HepG2 (cell line): ENCODE results near the gene CCDC93. TPM values are rescaled to one million over a fixed set of nuclear protein-coding genes. Genes with fewer than 3 reads are reported as not detected.

ENCODE experiments used
- ATAC-seq: fragments of 200-7000 bp; cut with Tn5 transposase; 3 replicates; pipeline ENCODE4 v1.9.1; 2020; ENCODE audit warnings: mild to moderate bottlenecking, moderate library complexity
- BruUV-seq: library from RNA; stranded (reverse); fragments of 400-500 nt; replicated peaks from 2 replicates; lab custom pipeline; 2021; lab: Mats Ljungman, UMichigan
- CTCF ChIA-PET: fragments of 300-600 bp; formaldehyde crosslinking; extraction: SDS; loops from one replicate; lab custom pipeline; 2021; ENCODE audit warnings: low total read pairs, inconsistent platforms, low intra/inter-chr PET ratio; lab: Yijun Ruan, JAX
- POLR2A ChIA-PET: fragments of 350-600 bp; sonication (Branson Sonifier 250); formaldehyde crosslinking; loops from one replicate; lab custom pipeline; 2020; ENCODE audit warnings: antibody characterized with exemption, inconsistent platforms; lab: Yijun Ruan, JAX
- DNase-seq: peaks from one replicate; pipeline ENCODE4 v3.0.0-alpha.2; 2015; ENCODE audit warnings: low spot score
- FAIRE-seq: peaks from 3 replicates; lab custom pipeline; 2011; peaks lifted over from hg19 to GRCh38; lab: Jason Lieb, UNC
- H2AFZ ChIP-seq: one replicate; pipeline ENCODE4 v1.6.1; 2011; ENCODE audit warnings: low read length, inconsistent platforms
- H3K27ac ChIP-seq: fragments of 300-600 bp; 3 replicates; pipeline ENCODE4 v1.8.0; 2011; ENCODE audit warnings: mixed run types, mild to moderate bottlenecking, mixed read lengths, low read length, inconsistent platforms; ENCODE audit not compliant: insufficient read depth; ENCODE audit errors: extremely low read length
- H3K27me3 ChIP-seq, 2 experiments: fragments of 200-600 bp in 1 of 2; 2 replicates in 1 of 2; 3 replicates in 1 of 2; pipeline versions ENCODE4 v1.6.0 to v1.8.0; 2011; ENCODE audit warnings: low read length in 2 of 2, mild to moderate bottlenecking in 2 of 2, moderate library complexity in 2 of 2, inconsistent platforms in 1 of 2; ENCODE audit not compliant: insufficient read depth in 2 of 2, control insufficient read depth in 1 of 2
- H3K36me3 ChIP-seq, 2 experiments: fragments of 200-600 bp in 1 of 2; replicated peaks in 1 of 2; 2 replicates in 1 of 2; 3 replicates in 1 of 2; pipeline versions ENCODE4 v1.5.1 to v1.8.0; 2011; ENCODE audit warnings: low read length in 2 of 2, inconsistent platforms in 1 of 2; ENCODE audit not compliant: insufficient read depth in 2 of 2, control insufficient read depth in 1 of 2
- H3K4me1 ChIP-seq: 2 replicates; pipeline ENCODE4 v1.5.1; 2012; ENCODE audit warnings: low read length, inconsistent platforms; ENCODE audit not compliant: insufficient read depth
- H3K4me2 ChIP-seq: 2 replicates; pipeline ENCODE4 v1.6.0; 2011; ENCODE audit warnings: low read depth, low read length, inconsistent platforms
- H3K4me3 ChIP-seq, 3 experiments: fragments of 200-600 bp in 1 of 3; sonication (generic), shearing (Covaris generic) in 1 of 3; replicated peaks in 1 of 3; 2 replicates each; pipeline ENCODE4 v1.5.1; 2011 to 2016; ENCODE audit warnings: low read length in 3 of 3, inconsistent platforms in 2 of 3, low read depth in 2 of 3, mild to moderate bottlenecking in 2 of 3, control low read depth in 1 of 3, mixed read lengths in 1 of 3; ENCODE audit not compliant: insufficient read depth in 1 of 3
- H3K79me2 ChIP-seq: one replicate; pipeline ENCODE4 v1.6.1; 2011; ENCODE audit warnings: low read length, inconsistent platforms; ENCODE audit not compliant: insufficient read depth
- H3K9ac ChIP-seq: 2 replicates; pipeline ENCODE4 v1.6.0; 2011; ENCODE audit warnings: mild to moderate bottlenecking, low read depth, low read length, inconsistent platforms; ENCODE audit not compliant: insufficient read depth
- H3K9me3 ChIP-seq: 2 replicates; pipeline ENCODE4 v1.5.1; 2012; ENCODE audit warnings: mild to moderate bottlenecking, low read length
- H4K20me1 ChIP-seq: 2 replicates; pipeline ENCODE4 v1.6.0; 2011; ENCODE audit warnings: inconsistent platforms, mild to moderate bottlenecking, low read length, moderate library complexity; ENCODE audit not compliant: insufficient read depth
- DBP ChIP-seq: sonication (generic); formaldehyde crosslinking; IDR thresholded peaks from 2 replicates; pipeline ENCODE4 v1.4.0; 2020; ENCODE audit warnings: missing genetic modification reagents; ENCODE audit errors: not compliant biosample characterization
- DDIT3 ChIP-seq: sonication (generic); formaldehyde crosslinking; IDR thresholded peaks from 2 replicates; pipeline ENCODE4 v1.4.0; 2020; ENCODE audit warnings: mild to moderate bottlenecking, missing genetic modification reagents
- HNRNPH1 ChIP-seq: fragments of 200-400 bp; formaldehyde crosslinking; optimal IDR thresholded peaks from 2 replicates; pipeline ENCODE3; 2017; ENCODE audit warnings: mild to moderate bottlenecking, low read depth, low read length
- LCORL ChIP-seq, 2 experiments: fragments of 450-650 bp in 1 of 2; sonication (generic) in 1 of 2; formaldehyde crosslinking in 1 of 2; IDR thresholded peaks; 2 replicates each; pipeline versions ENCODE4 v1.5.0 to v1.6.1; 2017 to 2020; ENCODE audit warnings: antibody characterized with exemption in 1 of 2, missing genetic modification reagents in 1 of 2
- MIXL1 ChIP-seq: IDR thresholded peaks from 2 replicates; pipeline ENCODE4 v1.6.1; 2016
- NRL ChIP-seq: sonication (generic); formaldehyde crosslinking; IDR thresholded peaks from 2 replicates; pipeline ENCODE4 v1.5.0; 2020; ENCODE audit warnings: missing genetic modification reagents, mild to moderate bottlenecking, moderate library complexity, borderline replicate concordance
- PATZ1 ChIP-seq: sonication (generic); formaldehyde crosslinking; IDR thresholded peaks from 2 replicates; pipeline ENCODE4 v1.4.0; 2020; ENCODE audit warnings: missing genetic modification reagents
- SNAPC4 ChIP-seq: sonication (generic); formaldehyde crosslinking; IDR thresholded peaks from 2 replicates; pipeline ENCODE4 v1.4.0; 2020; ENCODE audit warnings: mild to moderate bottlenecking, missing genetic modification reagents
- ZNF224 ChIP-seq: sonication (generic); formaldehyde crosslinking; IDR thresholded peaks from 2 replicates; pipeline ENCODE4 v1.5.0; 2020; ENCODE audit warnings: mild to moderate bottlenecking, missing genetic modification reagents
- ZNF251 ChIP-seq: sonication (generic); formaldehyde crosslinking; IDR thresholded peaks from 2 replicates; pipeline ENCODE4 v1.9.0; 2021; ENCODE audit warnings: mild to moderate bottlenecking, missing genetic modification reagents
- ZNF275 ChIP-seq: sonication (generic); formaldehyde crosslinking; IDR thresholded peaks from 2 replicates; pipeline ENCODE4 v1.8.0; 2022; ENCODE audit warnings: missing genetic modification reagents, mild to moderate bottlenecking, inconsistent platforms, borderline replicate concordance
- ZNF317 ChIP-seq: sonication (generic); formaldehyde crosslinking; IDR thresholded peaks from 2 replicates; pipeline ENCODE4 v1.5.0; 2020; ENCODE audit warnings: mild to moderate bottlenecking, missing genetic modification reagents
- ZNF703 ChIP-seq: sonication (generic); formaldehyde crosslinking; IDR thresholded peaks from 2 replicates; pipeline ENCODE4 v1.5.1; 2020; ENCODE audit warnings: missing genetic modification reagents, mild to moderate bottlenecking, moderate library complexity, borderline replicate concordance
- ZNF788 ChIP-seq: sonication (generic); formaldehyde crosslinking; IDR thresholded peaks from 2 replicates; pipeline ENCODE4 v1.5.0; 2020; ENCODE audit warnings: mild to moderate bottlenecking, missing genetic modification reagents, borderline replicate concordance
- ZNF839 ChIP-seq: sonication (generic); formaldehyde crosslinking; IDR thresholded peaks from 2 replicates; pipeline ENCODE4 v1.4.0; 2020; ENCODE audit warnings: missing genetic modification reagents, mild to moderate bottlenecking, borderline replicate concordance
- ZSCAN21 ChIP-seq: sonication (generic); formaldehyde crosslinking; IDR thresholded peaks from 2 replicates; pipeline ENCODE4 v1.8.0; 2022; ENCODE audit warnings: mild to moderate bottlenecking, missing genetic modification reagents, moderate library complexity, borderline replicate concordance
- in situ Hi-C: cut with HindIII; loops from 2 replicates; pipeline ENCODE4 v1.10.0; 2017; ENCODE audit warnings: low pct_unique_long_range_greater_than_20kb; ENCODE audit not compliant: extremely low pct_ligation_motif_present
- intact Hi-C: fragments of 100-400 bp; cut with micrococcal nuclease; formaldehyde crosslinking; loops from one replicate; pipeline ENCODE4 v1.10.0; 2022; ENCODE audit not compliant: unreplicated experiment
- polyA plus RNA-seq, 8 experiments: library from polyadenylated mRNA; depleted of rRNA in 3 of 8; stranded (reverse) in 7 of 8; unstranded in 1 of 8; fragments of >200 nt; fragmentation: Illumina TruSeq in 4 of 8; extraction: Trizol in 4 of 8; gene quantifications; 2 replicates each; pipeline versions ENCODE4 v1.2.1 to v1.2.3, GENCODE V29; 2011 to 2016; ENCODE audit warnings: low read depth in 4 of 8, missing spikeins in 1 of 8, mixed read lengths in 1 of 8; ENCODE audit not compliant: insufficient read depth in 1 of 8
- total RNA-seq, 5 experiments: library from RNA; depleted of rRNA; stranded (reverse); fragments of >200 nt; fragmentation: Illumina TruSeq; extraction: Trizol; gene quantifications; 2 replicates each; pipeline ENCODE4 v1.2.3, GENCODE V29; 2016; ENCODE audit warnings: low read depth in 1 of 5

CCDC93 gene
- total and polyA plus RNA-seq, 2 of the 13 experiments (the other 11 are each of a cell fraction or from before 2014, with no cell fraction given) = 37.2 to 53.2 TPM

- intact Hi-C loops = no loop called here
- ATAC-seq = no peak
- CTCF ChIA-PET = no interaction called here
- TF ChIP-seq ZSCAN21 (CRISPR knock-in tag) = no peak
- TF ChIP-seq ZNF703 (CRISPR knock-in tag) = no peak
- TF ChIP-seq ZNF224 (CRISPR knock-in tag) = no peak
- no peak for TF ChIP-seq NRL (CRISPR knock-in tag)
- no peak for TF ChIP-seq ZNF317 (CRISPR knock-in tag)
- TF ChIP-seq ZNF251 (CRISPR knock-in tag) = no peak
- no peak for TF ChIP-seq ZNF275 (CRISPR knock-in tag)
- no peak for TF ChIP-seq MIXL1 (CRISPR knock-in tag)
- TF ChIP-seq PATZ1 (CRISPR knock-in tag) = no peak
- no peak for TF ChIP-seq ZNF788 (CRISPR knock-in tag)
- no peak for TF ChIP-seq SNAPC4
- TF ChIP-seq DBP = no peak
- TF ChIP-seq LCORL (IDR thresholded peaks at IDR 0.05) = no peak
- TF ChIP-seq LCORL (CRISPR knock-in tag; IDR thresholded peaks at IDR 0.05) = no peak
- TF ChIP-seq ZNF839 (CRISPR knock-in tag) = no peak
- no peak for TF ChIP-seq HNRNPH1
- TF ChIP-seq DDIT3 = no peak
Measured at GRCh38 chr2:118021356-118021755, 7.5 kb upstream of the CCDC93 start.

More at GRCh38 chr2:118021356-118021755, 7.5 kb upstream of the CCDC93 start:
- Histone ChIP-seq H2AFZ (no peak overlapping the region), H4K20me1 (no peaks in the 10 kb centered on the region), H3K9ac (no peak overlapping the region), H3K79me2 (no peaks in the 10 kb centered on the region), H3K4me2 (no peak overlapping the region), H3K9me3 (no peaks in the 10 kb centered on the region), H3K4me1 (no peaks in the 10 kb centered on the region), H3K36me3 (no peaks in the 10 kb centered on the region), H3K27me3 (peaks cover 0 to 4% of the 10 kb centered on the region in 2 experiments; a peak in 2 of 5 replicates), H3K4me3 (no peak overlapping the region), H3K27ac (no peak overlapping the region)
- no peak for FAIRE-seq
- DNase-seq = no peak
- BruUV-seq = no TSS peak
- POLR2A ChIA-PET = no interaction called here
- in situ Hi-C loops = no loop called here
